NOMO-1 treated with DMSO at 0.1 percent for 48 hours (cell line): Measurements from ENCODE around the gene RASEF.
"Not testable (repeated sequence)": the region's sequence is repeated elsewhere in the genome, so short reads cannot be mapped to it uniquely, and the experiment has no call there.

Experiments used
- DNase-seq: peaks from one replicate; lab custom pipeline; 2025; ENCODE audit not compliant: unreplicated experiment; lab: John Stamatoyannopoulos, UW

Gene RASEF

DNA sequence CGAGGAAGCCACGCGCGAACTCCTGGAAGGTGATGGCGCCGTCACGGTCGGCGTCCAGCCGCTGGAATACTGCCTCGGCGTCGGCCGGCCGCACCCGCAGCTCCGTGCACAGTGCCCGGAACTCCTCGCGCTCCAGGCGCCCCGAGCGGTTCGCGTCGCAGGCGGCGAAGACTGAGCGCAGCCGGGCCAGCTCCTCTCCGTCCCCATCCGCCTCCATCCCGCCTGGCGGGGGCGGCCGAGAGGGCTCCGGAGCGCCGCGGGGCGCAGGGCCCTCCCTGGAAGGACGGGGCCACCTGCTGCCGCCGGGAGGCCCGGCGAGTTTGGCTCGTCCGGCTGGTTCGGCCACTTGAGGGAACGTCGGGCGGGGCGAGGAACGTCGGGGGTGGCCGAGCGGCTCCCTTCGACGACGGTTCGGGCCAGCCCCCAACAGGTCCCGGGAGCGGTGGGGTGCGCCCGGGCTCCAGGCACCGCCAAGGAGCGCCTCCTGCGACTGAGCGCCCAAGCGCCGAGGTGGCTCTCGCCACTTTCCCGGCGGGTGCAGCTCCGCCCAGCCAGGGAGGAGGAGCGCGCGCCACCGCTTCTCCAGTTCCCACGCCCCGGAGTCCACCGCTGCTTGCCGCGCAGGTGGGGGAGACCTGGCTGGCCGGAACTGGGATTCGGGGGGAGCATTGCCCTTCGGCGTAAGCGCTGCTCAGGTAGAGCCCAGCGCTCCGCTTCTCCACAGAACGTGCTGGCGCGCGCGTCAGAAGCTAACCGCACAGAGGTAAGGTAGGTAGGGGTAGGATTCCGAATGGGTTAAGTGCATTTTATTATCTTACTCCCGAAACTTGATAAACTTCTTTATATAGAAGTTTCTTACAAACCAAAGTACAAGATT is at the start of gene RASEF:
Gene RASEF, minus strand, starts transcription at position 492 of the 877 bp plus-strand sequence. Its CDS starts 275 bp downstream, at position 217.
- no peak for DNase-seq

DNA sequence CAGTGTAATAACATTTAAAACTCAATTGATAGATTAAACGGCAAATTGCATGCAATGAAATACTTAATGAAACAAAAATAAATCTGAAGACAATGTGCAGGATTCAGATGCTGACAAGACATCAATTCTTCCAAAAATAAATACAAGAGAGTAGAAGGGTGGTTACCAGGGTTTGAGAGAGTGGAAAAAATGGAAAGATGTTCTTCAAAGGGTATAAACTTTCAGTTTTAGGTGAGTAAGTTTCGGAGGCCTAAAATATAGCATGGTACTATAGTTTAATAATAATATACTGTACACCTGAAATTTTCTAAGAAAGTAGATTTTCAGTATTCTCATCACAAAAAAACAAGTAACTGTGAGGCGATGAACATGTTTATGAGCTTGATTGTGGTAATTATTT is 48.2 kb upstream of the RASEF start:
- no peak for DNase-seq

DNA sequence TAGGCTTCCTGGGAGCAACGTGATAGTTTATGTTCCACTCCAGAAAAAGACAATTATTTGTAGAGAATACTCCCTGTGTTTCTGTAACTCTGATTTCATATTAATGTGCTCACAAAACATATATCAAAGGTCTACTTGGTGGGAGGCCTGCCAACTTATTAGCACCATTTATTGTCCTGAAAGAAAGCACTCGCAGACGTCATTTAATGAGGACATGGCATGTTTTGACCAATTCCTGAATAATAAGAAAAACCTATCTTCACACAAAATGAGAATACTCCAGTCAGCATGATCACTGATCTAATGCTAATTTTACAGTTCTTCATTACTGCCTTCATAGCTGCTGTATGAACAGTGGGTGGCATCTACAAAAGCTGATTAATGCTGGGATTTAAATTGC is 46.4 kb upstream of the RASEF start:
- no peak for DNase-seq

DNA sequence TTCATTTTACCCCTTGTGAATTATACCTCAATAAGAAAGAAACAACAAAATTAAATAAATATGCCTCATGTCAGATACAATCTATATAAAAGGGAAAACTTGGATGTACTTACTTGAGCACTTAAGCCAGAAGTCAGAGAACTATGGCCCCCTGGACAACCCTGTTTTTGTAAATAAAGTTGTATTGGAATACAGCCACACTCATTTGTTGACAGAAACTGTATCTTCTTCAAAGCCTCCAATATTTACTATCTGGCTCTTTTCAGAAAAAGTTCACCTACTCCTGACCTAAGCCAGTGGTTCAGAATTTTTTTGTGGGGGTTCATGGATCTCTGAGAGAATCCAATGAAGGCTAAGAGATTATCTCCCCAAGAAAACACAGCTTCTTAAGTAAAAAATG is 45.3 kb upstream of the RASEF start:
- no peak for DNase-seq

DNA sequence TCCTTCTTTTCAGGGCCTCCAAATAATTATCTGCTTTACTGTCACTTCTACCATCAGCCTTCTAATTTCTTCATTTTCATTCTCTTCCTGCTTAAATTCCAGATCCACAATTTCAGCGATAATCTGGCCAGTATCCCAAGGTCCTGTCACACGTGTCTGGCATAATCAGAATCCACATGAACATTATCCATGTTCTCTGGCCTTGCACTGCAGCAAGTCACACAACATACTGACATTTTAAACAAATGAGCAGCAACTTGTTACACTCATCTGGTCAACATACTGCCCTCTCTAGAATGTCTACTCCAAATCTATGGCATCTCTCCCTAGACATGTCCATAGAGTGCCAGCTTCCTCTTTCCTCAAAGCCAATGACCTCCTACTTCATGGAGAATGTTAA is 43.8 kb upstream of the RASEF start:
- DNase-seq = no peak

DNA sequence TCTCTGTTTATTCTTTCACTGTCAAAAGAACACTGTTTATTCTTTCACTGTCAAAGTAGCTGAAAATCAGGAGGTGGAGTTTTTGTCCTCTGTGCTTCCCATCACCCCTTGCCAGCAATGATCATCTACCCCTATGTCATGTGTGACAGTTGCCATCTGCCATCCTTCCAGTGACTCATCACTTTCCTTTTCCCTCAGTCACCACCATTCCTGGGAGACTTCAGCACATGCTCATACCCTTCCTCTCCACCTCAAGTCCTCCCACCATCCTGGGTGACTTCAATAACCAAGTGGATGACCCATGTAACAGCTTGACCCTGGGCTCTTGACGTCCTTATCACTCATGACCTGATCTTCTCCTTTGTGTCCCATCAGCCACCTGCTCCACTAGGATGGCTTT is 43.3 kb upstream of the RASEF start:
- DNase-seq = no peak

DNA sequence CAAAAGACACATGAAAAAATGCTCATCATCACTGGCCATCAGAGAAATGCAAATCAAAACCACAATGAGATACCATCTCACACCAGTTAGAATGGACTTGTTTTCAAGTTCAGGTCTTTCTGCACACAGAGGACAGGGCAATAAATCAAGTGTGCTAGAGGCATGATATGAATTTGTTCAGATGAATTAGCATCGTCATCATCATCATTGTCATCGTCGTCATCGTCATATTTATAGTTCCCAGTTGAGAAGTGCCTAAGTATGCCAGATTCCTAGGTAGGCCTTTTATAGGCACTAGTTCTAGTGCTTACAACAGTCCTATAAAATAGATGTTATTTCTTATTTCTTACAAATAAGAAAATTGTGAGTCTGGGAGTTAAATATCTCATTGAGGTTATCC is 34.7 kb upstream of the RASEF start:
- no peak for DNase-seq

DNA sequence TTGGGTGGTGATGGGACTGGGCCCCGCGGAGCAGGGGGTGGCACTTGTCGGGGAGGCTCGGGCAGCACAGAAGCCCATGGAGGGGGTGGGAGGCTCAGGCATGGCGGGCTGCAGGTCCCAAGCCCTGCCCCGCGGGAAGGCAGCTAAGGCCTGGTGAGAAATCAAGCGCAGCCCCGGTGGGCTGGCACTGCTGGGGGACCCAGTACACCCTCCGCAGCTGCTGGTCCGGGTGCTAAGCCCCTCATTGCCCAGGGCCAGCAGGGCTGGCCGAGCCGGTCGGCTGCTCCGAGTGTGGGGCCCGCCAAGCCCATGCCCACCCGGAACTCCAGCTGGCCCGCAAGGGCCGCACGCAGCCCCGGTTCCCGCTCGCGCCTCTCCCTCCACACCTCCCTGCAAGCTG is 30.4 kb upstream of the RASEF start:
- DNase-seq = not testable (repeated sequence)

DNA sequence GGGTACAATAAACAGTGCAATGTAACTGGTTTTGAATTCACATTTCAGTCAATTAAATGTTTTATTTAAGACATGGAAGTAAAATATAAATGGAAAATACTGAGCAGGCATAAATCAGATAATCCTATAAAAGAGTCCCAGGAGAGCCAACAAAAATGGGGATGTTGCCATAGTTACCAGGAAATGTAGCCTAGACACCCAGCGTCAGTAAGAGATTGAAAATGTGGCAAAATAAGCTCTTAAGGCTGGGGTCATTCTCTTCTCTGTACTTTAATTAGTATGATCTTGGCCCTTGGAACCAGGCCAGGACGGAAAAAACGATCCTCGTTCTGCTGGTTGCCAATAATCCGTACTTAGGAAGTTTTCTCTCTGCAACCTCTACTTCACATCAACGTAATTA is 18.9 kb upstream of the RASEF start:
- DNase-seq = no peak

DNA sequence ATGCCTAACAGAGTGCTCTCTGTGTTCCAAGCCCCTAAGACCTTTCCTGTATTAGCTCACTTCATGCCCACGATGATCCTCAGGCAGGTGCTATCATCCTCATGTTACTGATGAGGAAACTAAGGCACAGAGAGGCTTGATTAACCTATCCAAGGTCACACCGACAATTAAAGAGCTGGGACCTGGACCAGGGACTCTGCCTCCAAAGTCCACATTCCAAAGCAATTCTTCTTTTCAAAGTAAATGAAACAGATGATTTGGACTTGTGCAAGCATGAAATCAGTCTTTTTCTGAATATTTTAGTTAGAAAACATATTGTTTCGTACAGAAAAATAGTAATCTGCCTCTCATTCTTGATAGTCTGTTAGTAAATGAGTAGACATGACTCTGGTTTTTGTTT is 18.1 kb upstream of the RASEF start:
- DNase-seq = no peak

DNA sequence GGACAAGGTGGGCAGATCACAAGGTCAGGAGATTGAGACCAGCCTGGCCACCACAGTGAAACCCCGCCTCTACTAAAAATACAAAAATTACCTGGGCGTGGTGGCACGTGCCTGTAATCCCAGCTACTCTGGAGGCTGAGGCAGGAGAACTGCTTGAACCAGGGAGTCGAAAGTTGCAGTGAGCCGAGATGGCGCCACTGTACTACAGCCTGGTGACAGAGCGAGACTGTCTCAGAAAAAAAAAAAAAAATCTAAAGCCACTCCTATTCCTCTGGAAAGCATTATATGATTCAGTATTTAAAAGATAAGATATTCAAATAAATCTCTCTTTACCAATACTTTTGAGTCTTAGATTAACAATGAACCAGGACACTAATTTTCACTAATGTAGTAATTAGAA is 13.0 kb upstream of the RASEF start:
- not testable (repeated sequence) for DNase-seq

DNA sequence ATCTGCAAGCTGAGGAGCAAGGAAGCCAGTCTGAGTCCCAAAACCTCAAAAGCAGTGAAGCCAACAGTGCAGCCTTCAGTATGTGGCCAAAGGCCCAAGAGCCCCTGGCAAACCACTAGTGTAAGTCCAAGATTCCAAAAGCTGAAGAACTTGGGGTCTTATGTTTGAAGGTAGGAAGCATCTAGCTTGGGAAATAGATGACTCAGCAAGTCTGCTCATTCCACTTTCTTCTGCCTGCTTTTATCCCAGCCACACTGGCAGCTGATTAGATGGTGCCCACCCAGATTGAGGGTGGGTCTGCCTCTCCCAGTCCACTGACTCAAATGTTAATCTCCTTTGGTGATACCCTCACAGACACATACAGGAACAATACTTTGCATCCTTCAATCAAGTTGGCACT is 9.6 kb upstream of the RASEF start:
- DNase-seq = not testable (repeated sequence)

DNA sequence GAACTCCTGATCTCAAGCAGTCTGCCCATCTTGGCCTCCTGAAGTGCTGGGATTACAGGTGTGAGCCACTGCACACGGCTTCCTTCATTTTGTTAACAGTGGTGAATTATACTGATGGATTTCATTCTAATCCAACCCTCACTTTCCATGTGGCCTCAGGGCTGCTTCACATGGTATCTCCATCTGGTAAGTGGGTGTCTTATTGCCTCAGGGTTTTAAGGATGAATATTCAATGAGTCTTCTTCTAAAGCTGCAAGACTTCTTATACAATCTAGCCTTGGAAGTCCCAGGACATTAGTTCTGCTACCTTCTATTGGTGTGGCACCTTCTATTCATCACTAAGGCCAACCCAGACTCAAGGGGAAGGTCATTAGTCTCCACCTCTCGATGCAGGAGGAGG is 8.7 kb upstream of the RASEF start:
- no peak for DNase-seq

DNA sequence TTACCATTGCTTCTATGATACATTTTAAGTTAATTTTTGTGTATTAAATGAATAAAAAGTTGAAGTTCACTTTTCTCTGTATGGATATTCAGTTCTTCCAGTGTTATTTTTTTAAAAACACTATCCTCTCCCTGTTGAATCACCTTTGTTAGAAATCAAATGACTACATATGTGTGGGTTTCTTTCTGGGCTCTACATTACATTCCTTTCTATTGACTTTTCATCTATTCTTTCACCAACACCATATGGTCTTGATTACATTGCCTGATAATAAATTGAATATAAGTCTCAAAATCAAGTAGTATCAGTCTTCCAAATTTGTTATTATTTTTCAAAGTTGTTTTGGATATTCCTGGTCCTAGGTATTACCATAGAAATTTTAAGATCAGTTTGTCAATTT is 7.3 kb upstream of the RASEF start:
- DNase-seq = no peak

DNA sequence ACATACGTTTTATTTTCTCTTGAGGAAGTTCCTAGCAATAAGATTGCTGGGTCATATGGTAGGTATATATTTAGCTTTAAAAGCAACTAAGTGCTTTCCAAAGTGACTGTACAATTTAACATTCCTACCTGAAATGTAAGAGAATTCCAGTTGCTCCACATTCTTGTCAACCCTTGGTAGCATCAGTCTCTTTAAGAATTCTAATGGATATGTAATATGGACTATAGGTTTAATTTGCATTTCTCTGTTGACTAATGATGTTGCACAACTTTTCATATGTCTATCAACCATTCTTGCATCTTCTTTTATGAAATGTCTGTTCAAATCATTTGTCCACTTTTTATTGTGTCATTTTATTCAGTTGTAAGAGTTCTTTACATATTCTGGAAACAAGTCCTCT is 6.7 kb upstream of the RASEF start:
- DNase-seq = no peak

DNA sequence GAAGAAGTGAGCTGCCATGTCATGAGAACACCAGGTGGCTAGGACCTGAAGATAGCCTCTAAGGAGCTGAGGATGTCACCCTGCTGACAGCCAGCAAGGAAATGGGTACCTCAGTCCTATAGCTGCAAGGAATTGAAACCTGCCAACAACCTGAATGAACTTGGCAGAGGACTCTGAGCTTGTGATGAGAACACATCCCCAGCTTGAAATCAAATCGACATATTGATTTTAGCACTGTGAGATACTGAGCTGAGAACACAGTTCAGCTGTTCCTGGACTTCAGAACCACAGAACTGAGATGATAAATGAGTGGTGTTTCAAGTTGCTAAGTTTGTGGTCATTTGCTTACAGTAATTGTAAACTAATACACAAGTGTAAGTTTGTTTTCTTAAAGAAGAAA is 5.5 kb upstream of the RASEF start:
- no peak for DNase-seq

DNA sequence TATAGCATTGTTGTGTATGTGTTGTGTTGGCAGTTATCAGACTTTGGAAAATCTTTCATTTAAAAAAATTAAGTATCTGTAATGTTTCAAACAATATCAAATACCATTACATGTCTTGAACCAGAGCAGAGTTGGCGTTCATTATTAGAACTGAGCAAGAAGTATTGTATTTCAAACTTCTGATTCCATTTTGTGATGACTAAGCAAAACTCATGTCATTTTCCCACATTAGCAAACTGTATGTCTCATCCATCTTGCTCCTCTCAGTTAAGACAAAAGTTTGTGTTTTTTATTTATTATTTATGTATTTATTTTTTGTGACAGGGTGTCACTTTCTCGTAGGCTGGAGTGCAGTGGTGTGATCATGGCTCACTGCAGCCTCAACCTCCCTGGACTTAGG is 4.6 kb upstream of the RASEF start:
- no peak for DNase-seq

DNA sequence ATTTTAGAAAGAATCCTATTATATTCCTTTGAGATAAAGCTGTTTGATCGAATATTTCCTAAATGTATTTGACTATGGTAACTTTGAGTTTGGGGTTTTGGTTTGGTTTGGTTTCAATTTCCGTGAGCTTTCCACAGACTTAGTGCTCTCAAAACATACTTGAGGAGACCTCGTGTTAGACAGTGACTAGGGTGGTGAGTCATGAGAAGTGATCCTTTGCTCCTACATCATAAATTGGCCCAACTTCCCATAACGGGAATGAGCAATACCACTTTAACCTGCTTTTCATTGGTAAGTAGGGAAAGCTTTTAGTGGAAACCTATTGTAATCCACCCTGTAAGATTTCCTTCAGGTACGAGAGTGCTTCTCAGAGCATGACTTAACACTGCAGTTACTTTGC is 3.8 kb upstream of the RASEF start:
- no peak for DNase-seq

DNA sequence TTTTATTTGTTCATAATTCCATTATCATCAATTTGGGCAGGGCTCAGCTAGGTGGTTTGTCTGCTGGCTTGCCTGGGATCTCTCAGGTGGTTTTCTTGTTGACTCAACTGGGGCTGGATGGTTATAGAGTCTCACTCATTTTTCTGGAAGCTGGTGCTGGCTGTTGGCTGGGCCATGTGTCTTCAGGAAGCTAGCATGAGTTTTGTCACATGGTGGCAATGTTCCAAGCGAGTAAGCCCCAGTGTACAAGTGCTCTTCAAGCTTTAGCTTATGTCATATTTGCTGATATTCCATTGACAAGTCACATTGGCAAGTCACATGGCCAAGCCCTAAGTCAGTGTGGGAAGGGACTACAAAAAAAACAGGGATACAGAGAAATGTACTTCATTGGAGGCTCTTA is 2.3 kb upstream of the RASEF start:
- no peak for DNase-seq

DNA sequence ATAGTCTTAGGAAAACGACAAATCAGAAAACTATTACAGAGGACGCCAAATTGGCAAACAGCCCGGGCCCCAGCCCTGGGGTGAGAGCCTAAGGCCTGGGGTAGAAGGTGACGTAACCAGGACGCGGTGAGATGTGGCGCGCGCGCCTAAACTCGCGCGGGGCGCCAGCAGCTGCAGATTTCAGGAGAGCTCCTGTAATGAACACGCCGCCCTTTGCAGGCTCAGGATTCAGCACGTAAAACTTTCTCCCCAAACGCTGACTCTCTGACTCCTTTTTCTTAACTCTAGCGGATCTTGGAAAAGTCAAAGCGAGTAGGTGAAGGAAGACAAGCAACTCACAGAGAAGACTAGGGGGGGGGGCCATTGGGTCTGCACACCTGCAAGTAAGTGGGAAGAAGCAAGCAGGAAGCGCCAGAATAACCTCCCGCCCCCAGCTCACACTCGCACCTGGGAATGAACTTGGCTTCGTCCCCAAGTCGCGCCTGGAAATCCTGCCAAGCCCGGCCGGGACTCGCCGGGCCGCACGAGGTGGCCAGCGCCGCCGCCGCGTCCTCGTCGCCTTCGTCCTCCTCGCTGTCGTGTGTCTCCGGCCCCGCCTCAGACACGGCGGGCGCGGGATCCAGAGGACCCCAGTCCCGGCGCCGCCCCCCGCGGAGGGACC is 822 bp downstream of the RASEF start:
- DNase-seq = no peak

DNA sequence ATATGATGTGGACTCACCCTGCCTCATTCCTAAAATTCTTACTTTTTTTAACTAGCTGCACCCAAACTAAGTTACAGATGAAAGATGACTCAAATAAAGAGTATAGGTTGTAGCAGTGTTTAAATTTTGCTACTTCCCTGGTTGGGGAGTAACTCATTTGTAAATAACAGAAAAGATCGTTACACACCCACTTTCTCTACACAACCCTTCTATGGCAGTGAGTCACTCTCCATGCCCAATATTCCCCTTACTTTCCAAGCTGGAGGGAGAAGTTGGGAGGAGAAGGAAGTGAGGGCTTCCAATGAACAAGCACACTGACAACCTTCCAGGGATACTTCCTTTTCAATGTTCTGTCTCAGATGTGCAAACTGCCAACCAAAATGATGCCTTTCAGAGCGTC is 1.9 kb downstream of the RASEF start:
- DNase-seq = no peak

DNA sequence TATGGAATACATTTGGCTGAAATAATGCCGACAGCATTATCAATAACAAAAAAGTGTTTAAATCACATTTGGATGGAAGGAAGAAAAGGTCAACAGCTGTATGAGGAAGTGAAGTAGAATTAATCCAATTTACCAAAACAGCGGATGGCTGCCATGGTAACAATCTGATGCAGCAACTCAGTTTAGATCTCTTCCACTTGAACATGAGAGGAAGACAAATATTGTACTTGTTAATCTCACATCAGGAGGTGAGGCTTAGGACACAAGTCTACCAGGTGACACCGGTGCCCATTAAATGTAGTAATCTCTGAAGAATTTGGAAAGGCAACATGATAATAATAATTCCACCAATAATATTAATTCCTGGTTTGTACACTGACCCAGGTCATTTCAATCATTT is 2.4 kb downstream of the RASEF start:
- no peak for DNase-seq

DNA sequence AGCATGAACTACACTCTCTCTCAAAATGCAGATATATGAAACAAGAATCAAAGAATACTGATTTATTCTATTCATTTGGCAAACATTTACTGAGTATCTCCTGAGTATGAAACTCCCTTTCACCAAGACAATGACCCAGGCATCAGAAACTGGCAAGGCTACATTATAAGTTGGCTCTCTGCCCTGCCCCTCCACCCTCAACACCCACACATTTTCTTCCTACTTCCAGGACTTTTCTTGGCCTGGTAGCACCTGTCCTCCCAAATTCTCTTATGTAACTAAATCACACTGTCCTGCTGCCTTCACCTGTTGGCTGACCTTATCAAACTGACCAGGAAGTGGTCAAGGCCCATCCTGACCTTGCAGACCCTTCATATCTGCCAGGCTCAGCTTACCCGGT is 3.5 kb downstream of the RASEF start:
- DNase-seq = no peak
